HG03139 (cell line): Measurements from ENCODE around the gene CLCN2.
A peak's percentile ranks its signal among the peaks of the same experiment; 100 is the strongest.

Experiments
- ATAC-seq: cut with Tn5 transposase; IDR thresholded peaks from one replicate; pipeline ENCODE4 v1.9.1; 2021; ENCODE audit not compliant: unreplicated experiment

The CLCN2 gene

DNA sequence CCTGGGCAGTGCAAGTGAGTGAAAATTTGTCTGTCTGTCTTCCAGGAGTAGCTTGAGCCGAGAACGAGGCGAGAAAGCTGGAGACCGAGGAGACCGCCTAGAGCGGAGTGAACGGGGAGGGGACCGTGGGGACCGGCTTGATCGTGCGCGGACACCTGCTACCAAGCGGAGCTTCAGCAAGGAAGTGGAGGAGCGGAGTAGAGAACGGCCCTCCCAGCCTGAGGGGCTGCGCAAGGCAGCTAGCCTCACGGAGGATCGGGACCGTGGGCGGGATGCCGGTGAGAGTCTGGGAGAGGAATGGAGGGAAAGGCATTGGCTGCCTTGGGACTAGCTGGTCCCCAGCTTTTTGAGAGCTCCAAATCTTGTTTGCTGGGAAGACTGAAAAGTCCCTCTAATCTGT is 34.2 kb downstream of the CLCN2 start:
- no peak for ATAC-seq

DNA sequence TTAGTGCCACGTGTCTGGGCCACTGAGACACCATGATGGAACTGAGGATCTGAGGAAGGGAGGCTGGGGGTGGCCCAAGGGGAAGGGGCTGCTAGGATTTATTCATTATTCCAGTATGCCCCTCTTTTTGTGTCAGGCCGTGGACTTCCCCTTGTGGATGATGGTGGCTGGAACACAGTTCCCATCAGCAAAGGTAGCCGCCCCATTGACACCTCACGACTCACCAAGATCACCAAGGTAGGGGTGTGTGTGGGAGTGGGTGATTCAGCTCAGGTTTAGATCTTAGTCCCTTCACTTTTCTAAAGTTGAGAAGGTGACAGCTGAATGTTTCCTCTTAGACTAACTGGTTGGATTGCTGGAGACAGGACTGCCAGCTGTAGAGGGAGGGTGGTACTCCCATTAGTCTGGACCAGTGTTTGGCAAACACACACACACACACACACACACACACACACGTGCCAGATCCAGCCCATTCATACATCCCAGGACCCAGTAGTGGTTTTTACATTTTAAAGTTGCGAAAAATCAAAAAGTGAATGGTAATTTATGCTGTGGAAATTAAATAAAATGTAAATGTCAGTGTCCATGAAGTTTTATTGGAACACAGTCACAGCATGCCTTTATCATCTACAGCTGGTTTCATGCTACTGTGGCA is 35.6 kb downstream of the CLCN2 start:
- no peak for ATAC-seq

DNA sequence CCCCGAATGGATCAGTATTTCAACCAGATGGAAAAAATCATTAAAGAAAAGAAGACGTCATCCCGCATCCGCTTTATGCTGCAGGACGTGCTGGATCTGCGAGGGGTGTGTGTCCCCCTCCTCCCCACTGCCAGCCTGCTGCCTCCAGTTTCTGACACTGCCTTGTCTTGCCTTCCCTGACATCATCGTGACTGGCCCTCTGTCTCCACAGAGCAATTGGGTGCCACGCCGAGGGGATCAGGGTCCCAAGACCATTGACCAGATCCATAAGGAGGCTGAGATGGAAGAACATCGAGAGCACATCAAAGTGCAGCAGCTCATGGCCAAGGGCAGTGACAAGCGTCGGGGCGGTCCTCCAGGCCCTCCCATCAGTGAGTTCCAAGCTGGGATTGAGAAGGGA is 36.1 kb downstream of the CLCN2 start:
- ATAC-seq: no peak

DNA sequence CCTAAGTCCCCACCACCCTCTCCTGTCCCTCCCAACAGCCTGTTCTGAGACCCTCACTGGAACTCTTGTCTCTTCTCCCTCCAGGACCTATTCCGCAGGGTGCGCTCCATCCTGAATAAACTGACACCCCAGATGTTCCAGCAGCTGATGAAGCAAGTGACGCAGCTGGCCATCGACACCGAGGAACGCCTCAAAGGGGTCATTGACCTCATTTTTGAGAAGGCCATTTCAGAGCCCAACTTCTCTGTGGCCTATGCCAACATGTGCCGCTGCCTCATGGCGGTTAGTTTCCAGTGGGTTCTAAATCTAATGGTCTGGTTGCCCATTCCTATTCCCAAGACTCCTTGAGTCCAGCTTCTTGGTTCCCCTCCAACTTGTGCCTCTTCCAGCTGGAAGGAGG is 37.7 kb downstream of the CLCN2 start:
- ATAC-seq: no peak

DNA sequence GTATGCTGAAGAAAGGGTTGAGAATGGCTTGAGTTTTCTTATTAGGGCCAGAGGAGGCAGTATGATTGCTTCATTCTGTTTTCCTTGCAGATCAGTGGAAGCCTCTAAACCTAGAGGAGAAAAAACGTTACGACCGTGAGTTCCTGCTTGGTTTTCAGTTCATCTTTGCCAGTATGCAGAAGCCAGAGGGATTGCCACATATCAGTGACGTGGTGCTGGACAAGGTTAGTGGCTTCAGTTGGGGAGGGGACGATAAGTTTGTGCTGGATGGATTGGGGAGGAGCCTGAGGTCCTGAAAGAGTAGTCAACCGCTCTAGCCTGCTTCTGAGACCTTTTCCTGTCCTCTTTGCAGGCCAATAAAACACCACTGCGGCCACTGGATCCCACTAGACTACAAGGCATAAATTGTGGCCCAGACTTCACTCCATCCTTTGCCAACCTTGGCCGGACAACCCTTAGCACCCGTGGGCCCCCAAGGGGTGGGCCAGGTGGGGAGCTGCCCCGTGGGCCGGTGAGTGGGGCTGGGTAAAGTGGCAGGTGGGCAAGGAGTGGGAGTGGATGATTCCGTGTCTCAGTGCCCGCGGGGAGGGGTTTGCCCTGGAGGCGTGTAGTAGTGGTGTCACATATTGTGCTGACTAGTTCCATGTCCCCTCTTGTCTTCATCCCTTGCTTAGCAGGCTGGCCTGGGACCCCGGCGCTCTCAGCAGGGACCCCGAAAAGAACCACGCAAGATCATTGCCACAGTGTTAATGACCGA is 38.5 kb downstream of the CLCN2 start:
- no peak for ATAC-seq

DNA sequence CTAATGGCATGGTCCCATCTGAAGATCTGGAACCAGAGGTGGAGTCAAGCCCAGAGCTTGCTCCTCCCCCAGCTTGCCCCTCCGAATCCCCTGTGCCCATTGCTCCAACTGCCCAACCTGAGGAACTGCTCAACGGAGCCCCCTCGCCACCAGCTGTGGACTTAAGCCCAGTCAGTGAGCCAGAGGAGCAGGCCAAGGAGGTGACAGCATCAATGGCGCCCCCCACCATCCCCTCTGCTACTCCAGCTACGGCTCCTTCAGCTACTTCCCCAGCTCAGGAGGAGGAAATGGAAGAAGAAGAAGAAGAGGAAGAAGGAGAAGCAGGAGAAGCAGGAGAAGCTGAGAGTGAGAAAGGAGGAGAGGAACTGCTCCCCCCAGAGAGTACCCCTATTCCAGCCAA is 39.7 kb downstream of the CLCN2 start:
- ATAC-seq: no peak

DNA sequence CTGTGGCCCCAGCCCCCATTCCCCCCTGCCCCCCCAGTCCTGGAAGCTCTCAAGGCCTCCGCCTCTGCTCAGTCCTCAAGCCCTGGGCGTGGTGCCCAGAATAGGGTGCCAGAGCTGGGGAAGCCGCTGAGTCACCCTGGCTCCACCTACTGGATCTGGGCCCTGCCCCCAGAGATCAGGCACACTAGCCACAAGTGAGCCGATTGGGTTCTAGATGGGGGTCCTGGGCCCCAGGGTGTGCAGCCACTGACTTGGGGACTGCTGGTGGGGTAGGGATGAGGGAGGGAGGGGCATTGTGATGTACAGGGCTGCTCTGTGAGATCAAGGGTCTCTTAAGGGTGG is 41.3 kb downstream of the CLCN2 start:
- ATAC-seq: no peak

DNA sequence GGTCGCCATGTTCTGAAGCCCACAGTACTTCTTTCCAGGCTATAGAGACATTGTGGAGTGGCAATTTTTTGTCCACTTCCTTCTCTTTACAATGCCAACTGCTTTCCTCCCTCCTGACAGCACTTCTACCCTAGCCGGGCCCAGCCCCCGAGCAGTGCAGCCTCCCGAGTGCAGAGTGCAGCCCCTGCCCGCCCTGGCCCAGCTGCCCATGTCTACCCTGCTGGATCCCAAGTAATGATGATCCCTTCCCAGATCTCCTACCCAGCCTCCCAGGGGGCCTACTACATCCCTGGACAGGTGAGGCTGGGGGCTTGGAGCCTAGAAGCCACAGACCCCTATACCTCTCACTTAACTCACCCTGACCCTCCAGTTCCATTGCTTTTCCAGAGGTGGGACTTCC is 44.2 kb downstream of the CLCN2 start:
- no peak for ATAC-seq

DNA sequence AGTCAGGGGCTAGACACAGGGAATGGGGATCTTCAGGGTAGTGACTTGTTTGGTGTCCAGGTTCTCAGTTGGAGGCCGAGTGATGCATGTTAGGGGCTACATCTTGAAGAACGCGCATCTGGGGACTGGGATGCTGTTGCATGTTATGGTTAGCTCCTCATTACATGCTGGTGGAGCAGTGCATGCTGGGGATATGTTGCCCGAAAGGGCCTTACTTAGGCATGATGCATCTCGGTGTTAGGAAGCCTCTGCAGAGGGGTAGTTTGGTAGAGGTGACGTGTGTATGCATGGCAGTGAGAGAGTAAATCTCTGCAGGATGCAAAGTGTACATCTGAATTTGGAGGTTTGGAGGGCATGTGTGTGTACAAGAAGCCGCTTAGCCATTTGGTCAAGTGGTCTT is 44.6 kb downstream of the CLCN2 start:
- ATAC-seq: no peak

DNA sequence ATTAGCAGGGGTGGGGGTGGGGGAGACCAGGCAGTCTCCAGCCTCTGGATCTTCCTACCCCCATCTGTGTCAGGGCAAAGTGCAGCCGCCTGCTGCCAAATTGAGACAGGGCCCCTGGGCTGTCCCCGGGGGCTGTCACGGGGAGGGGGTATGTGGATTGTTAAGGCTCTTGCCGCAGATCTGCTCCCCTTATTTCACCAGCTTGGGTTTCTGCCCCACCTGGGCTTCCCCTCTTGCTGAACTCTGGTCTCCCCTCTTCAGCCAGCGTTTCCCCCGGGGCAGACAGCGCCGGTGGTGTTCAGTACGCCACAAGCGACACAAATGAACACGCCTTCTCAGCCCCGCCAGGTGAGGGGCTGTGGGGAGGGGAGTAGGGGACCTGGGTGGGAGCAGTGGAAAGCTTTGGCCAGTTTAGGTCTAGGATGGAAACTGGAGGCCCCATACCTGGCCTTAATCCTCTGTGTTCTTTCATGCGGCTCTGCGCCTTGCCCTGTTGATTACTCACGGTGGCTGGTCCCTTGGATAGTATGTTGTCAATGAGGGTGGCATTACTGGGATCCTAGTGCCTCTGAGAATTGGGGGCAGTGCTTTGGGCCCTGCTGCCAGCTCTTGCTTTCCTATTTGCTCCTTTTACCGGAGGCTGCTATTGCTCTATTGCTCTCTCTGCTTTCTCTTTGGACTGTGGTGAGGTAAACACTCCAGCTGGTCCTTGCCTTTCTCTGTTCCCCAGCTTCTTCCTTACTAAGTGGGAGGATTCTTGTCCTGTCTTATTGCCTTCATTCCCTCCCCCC is 45.3 kb downstream of the CLCN2 start:
- no peak for ATAC-seq

DNA sequence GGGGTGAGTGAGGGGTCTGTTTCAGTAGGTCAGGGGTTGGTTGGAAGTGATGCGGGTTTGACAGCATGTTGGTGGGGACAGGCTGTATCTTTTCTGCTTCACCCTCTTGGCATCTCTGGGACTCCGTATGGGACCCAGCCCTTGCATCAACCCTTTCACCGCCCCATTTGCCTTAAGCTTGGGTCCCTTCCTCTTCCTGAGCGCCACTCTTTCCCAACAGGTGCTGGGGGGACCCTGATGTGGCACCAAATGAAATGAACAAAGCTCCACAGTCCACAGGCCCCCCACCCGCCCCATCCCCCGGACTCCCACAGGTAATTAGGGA is 45.9 kb downstream of the CLCN2 start:
- no peak for ATAC-seq

DNA sequence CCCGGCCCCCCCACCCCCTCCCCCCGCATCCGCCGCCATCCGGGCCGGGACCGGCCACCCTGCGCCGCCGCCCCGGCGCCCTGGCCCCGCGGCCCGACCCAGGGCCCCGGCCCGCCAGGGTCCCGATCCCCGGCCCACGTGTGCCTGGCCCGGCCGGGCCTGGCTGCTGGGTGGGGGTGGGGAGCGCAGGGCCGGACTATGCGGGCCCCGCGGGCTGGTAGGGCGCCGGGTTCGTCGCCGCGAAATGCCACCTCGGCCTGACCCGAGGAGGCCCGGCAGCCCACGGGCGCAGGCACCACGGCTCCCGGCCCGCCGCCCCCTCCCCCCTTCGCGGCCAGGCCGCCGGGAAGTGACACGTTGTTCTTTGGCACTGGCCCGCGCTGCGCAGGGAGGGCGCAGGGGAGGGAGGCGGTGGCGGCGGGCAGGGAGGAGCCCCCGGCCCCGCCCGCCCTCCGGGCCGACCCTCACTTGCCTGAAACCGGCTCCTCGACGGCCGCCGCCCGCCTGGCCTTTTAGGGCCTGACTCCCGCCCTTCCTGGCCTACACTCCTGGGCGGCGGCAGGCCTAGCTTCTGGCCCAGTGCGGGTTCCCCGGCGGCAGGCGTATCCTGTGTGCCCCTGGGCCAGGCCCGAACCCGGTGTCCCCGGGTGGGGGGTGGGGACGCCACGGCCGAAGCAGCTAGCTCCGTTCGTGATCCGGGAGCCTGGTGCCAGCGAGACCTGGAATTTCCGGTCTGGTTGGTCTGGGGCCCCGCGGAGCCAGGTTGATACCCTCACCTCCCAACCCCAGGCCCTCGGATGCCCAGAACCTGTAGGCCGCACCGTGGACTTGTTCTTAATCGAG is 46.5 kb downstream of the CLCN2 start:
- ATAC-seq: peak; percentile 34

DNA sequence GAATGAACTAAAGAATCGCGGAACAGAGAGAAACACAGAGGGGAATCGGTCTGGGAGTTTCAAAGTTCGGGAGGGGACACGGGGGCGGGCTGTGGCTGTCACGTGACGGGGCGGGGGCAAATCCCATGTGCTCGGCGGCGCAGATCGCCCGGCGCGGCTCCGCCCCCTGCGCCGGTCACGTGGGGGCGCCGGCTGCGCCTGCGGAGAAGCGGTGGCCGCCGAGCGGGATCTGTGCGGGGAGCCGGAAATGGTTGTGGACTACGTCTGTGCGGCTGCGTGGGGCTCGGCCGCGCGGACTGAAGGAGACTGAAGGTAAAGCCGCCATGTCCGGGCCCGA is 47.1 kb downstream of the CLCN2 start, which contains the start of gene EIF4G1:
Gene EIF4G1 (plus strand): TSS at position 244 of the 337 bp plus-strand sequence. CDS start 1,191 bp downstream, outside the sequence.
- ATAC-seq: peak; percentile 82

DNA sequence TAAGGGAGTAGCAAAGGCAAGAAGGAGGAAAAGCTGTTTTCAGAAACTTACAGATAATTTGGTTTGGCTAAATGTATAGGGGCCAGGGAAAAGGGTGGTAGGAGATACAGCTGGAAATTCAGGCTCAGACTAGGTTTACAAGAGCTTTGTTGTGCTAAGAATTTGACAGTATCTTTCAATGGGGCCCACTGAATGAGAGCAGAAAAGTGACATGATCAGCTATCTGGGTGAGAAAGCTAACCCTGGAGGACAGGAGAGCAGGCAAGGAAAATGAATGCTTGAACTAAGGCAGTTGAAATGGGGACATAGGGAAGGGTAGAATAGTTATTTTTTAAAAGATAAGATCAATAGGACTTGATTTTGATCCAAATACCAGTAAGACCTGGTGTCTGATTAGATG is 49.8 kb downstream of the CLCN2 start:
- ATAC-seq: no peak

DNA sequence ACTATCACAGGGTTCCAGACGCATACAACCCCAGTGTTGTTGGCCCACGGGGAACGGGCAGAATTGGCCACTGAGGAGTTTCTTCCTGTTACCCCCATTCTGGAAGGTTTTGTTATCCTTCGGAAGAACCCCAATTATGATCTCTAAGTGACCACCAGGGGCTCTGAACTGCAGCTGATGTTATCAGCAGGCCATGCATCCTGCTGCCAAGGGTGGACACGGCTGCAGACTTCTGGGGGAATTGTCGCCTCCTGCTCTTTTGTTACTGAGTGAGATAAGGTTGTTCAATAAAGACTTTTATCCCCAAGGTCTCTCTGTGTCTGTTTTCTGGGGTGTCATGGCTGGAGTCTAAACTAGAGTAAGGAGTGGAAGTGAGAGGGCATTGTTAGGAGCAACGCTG is 52.7 kb downstream of the CLCN2 start:
- no peak for ATAC-seq

DNA sequence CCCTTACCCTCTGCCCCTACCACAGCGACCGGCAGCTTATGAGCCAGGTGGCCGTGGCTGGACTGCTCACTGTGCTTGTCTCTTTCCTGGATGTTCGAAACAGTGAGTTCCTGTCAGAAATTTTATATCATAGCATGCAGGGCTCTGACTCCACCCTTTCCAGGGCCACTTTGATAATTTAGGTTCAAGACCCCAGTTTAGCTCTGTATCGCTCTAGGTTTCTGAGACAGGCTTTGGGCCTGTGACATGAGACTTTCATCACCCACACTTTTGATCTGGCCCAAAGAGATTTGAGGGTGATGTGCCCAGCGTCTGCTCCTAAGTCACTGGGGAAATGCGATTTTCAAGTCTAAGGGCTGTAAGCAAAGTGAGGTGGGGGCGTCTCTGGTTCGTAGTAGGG is 53.5 kb downstream of the CLCN2 start:
- no peak for ATAC-seq

DNA sequence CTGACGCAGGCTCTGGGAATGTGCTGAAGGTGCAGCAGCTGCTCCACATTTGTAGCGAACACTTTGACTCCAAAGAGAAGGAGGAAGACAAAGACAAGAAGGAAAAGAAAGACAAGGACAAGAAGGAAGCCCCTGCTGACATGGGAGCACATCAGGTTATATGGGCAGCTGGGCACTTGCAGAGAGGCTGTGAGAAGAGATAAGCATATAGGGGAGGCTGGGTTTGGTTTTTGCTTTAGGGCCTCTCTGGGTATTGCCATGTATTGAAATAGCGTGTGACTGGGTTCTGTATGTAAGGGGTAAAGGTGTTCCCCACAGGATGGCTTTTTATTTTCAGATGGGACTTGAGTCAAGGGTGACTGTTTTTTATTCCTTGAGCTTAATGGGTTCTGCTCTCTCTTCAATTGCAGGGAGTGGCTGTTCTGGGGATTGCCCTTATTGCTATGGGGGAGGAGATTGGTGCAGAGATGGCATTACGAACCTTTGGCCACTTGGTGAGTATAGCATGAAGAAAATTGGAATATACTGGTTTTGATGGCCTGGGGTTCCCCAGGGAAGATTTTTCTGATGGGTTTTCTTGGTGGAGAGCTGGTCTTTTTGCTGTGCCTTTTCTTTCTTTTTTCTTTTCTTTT is 54.9 kb downstream of the CLCN2 start:
- ATAC-seq: no peak

DNA sequence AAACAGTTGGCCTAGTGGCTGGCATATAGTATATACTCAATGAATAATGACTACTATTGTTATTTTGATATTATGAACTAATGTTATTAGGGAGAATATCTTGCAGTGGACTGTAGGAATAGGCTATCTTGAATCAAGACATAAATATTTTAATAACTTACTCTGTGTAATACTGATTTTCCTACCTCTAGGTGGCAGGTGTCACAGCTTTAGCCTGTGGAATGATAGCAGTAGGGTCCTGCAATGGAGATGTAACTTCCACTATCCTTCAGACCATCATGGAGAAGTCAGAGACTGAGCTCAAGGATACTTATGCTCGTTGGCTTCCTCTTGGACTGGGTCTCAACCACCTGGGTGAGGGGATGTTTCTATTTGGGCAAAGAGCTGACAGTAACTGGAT is 55.8 kb downstream of the CLCN2 start:
- no peak for ATAC-seq

DNA sequence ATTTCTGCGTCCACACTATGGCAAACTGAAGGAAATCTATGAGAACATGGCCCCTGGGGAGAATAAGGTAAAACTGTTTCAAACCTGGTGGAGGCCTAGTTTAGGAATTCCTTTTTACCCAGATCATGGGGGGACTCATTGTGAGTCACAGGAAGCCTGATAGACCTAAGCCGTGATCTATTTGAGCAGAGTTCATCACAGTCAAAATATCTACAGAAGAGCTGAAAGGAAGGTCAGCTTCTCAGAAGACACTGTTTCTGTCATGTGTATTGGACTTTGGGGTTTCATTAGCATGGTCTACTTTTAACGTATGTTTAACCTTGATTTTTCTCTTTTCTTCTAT is 61.1 kb downstream of the CLCN2 start:
- ATAC-seq: no peak

DNA sequence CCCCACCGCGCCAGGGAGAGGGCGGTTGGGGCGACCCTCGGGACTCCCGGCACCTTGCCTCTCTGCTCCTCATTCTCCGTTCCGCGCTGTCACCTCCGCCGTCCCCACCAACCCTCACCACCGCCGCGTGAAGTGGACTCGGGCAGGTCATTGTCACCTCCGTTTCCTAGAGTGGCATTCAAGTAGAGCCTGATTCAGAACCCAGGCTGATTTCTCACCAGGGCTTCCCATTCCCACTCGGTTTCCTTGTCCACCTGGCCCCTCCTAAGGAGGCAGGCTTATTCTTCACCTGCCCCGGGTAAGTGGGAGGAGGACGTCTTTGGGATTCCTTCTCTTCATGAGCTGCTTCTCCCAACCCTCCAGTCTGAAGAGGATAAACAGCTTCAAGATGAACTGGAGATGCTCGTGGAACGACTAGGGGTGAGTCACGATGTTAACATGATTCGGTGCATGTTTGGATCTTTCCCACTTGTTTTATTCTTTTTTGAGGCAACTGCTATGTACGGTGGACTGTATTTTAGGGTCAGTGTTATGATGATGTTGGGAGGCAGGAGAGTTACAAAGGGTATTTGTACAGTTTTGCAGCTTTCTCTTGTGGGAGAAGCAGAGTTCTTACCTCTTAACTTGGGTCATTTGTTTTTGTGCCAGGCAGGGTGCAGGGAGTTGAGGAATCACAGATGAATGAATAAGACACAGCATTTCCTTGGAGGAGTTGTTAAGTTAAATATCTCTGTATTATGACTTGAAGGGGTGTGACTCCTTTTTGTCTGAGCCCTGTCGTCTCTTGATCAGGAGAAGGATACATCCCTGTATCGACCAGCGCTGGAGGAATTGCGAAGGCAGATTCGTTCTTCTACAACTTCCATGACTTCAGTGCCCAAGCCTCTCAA is 61.7 kb downstream of the CLCN2 start:
- ATAC-seq: no peak
